Liver (tissue), 9 donors: ENCODE measurements around the gene SPDYA. TPM values are rescaled to one million over a fixed set of nuclear protein-coding genes. Genes with fewer than 3 reads are reported as not detected.

Experiments
- DNase-seq: peaks from one replicate; pipeline ENCODE4 v3.0.0-alpha.2; 2017; ENCODE audit warnings: low spot score
- H3K27ac ChIP-seq, 2 donors: one replicate each; pipeline ENCODE4 v1.7.0; 2013; ENCODE audit warnings: inconsistent platforms in 2 of 2, low read length in 2 of 2, control low read depth in 1 of 2, low read depth in 1 of 2, mild to moderate bottlenecking in 1 of 2
- H3K27me3 ChIP-seq, 4 donors: one replicate each; pipeline versions ENCODE4 v1.6.1 to v1.7.0; 2013; ENCODE audit warnings: low read length in 3 of 4, inconsistent platforms in 1 of 4, mild to moderate bottlenecking in 1 of 4, moderate library complexity in 1 of 4; ENCODE audit not compliant: control insufficient read depth in 4 of 4, insufficient read depth in 4 of 4
- H3K36me3 ChIP-seq, 4 donors: one replicate each; pipeline versions ENCODE4 v1.6.1 to v1.7.0; 2013; ENCODE audit warnings: low read length in 3 of 4, mild to moderate bottlenecking in 3 of 4, low read depth in 1 of 4, moderate library complexity in 1 of 4; ENCODE audit not compliant: control insufficient read depth in 4 of 4, insufficient read depth in 3 of 4
- H3K4me1 ChIP-seq, 4 donors: one replicate each; pipeline versions ENCODE4 v1.6.1 to v1.7.0; 2013; ENCODE audit warnings: low read length in 3 of 4, mild to moderate bottlenecking in 3 of 4, moderate library complexity in 1 of 4; ENCODE audit not compliant: control insufficient read depth in 4 of 4, insufficient read depth in 4 of 4
- H3K4me3 ChIP-seq, 3 donors: one replicate each; pipeline versions ENCODE4 v1.6.1 to v1.7.0; 2013; ENCODE audit warnings: low read length in 3 of 3, control low read depth in 1 of 3, low read depth in 1 of 3, mild to moderate bottlenecking in 1 of 3
- H3K9ac ChIP-seq, 2 donors: one replicate each; pipeline ENCODE4 v1.7.0; 2013; ENCODE audit warnings: low read length in 2 of 2, mild to moderate bottlenecking in 2 of 2, moderate library complexity in 2 of 2, control low read depth in 1 of 2, low read depth in 1 of 2
- H3K9me3 ChIP-seq, 4 donors: one replicate each; pipeline versions ENCODE4 v1.6.1 to v1.7.0; 2013; ENCODE audit warnings: low read length in 3 of 4; ENCODE audit not compliant: control insufficient read depth in 4 of 4
- EGR1 ChIP-seq, 2 donors: IDR thresholded peaks; 2 replicates each; pipeline ENCODE4 v1.6.1; 2016 to 2018; ENCODE audit warnings: antibody characterized with exemption in 2 of 2, low read depth in 2 of 2
- FOXA1 ChIP-seq: IDR thresholded peaks from 2 replicates; pipeline ENCODE4 v1.6.1; 2016; ENCODE audit warnings: antibody characterized with exemption
- FOXA2 ChIP-seq: IDR thresholded peaks from 2 replicates; pipeline ENCODE4 v1.6.1; 2016; ENCODE audit warnings: antibody characterized with exemption
- GABPA ChIP-seq, 2 donors: IDR thresholded peaks in 1 of 2; conservative IDR thresholded peaks in 1 of 2; 2 replicates each; pipeline ENCODE4 v1.6.1; 2016; ENCODE audit warnings: antibody characterized with exemption in 2 of 2, mild to moderate bottlenecking in 1 of 2, moderate library complexity in 1 of 2
- HNF4A ChIP-seq, 2 donors: conservative IDR thresholded peaks; 2 replicates each; pipeline ENCODE4 v1.6.1; 2016; ENCODE audit warnings: antibody characterized with exemption in 2 of 2, mild to moderate bottlenecking in 2 of 2
- HNF4G ChIP-seq: IDR thresholded peaks from 2 replicates; pipeline ENCODE4 v1.6.1; 2016; ENCODE audit warnings: antibody characterized with exemption
- JUND ChIP-seq, 2 donors: IDR thresholded peaks; 2 replicates each; pipeline ENCODE4 v1.6.1; 2016; ENCODE audit warnings: antibody characterized with exemption in 2 of 2
- RAD21 ChIP-seq, 2 donors: IDR thresholded peaks; 2 replicates each; pipeline ENCODE4 v1.6.1; 2016; ENCODE audit warnings: antibody characterized with exemption in 2 of 2, mild to moderate bottlenecking in 2 of 2
- RXRA ChIP-seq, 2 donors: IDR thresholded peaks; 2 replicates each; pipeline ENCODE4 v1.6.1; 2017 to 2018; ENCODE audit warnings: antibody characterized with exemption in 2 of 2, mild to moderate bottlenecking in 1 of 2
- SP1 ChIP-seq: IDR thresholded peaks from 2 replicates; pipeline ENCODE4 v1.6.1; 2018; ENCODE audit warnings: antibody characterized with exemption, mild to moderate bottlenecking
- TAF1 ChIP-seq: conservative IDR thresholded peaks from 2 replicates; pipeline ENCODE4 v1.6.1; 2016; ENCODE audit warnings: antibody characterized with exemption, mild to moderate bottlenecking
- YY1 ChIP-seq: IDR thresholded peaks from 2 replicates; pipeline ENCODE4 v1.6.1; 2016; ENCODE audit warnings: antibody characterized with exemption, mild to moderate bottlenecking
- WGBS: extraction: QIAGEN DNeasy Blood & Tissue Kit; methylation state at CpG from one replicate; pipeline ENCODE4 v1.1.7; 2013; 5-methylcytosine and 5-hydroxymethylcytosine counted together
- polyA plus RNA-seq, 2 donors: library from polyadenylated mRNA; stranded (reverse) in 1 of 2; unstranded in 1 of 2; fragments of 200-250 nt in 1 of 2; fragments of >200 nt in 1 of 2; fragmentation: Nextera tagmentation in 1 of 2; extraction: Ambion mirVana in 1 of 2; gene quantifications; one replicate each; pipeline versions ENCODE4 v1.2.1 to v1.2.3, GENCODE V29; 2013 to 2015
- total RNA-seq, 2 donors: library from RNA; depleted of rRNA; stranded (reverse); fragments of >200 nt; gene quantifications; one replicate each; pipeline ENCODE4 v1.2.3, GENCODE V29; 2014
- TF ChIP-seq, protein P1 (sequence below): IDR thresholded peaks from 2 replicates; pipeline ENCODE4 v1.6.1; 2016; ENCODE audit warnings: antibody characterized with exemption, mild to moderate bottlenecking
- TF ChIP-seq, protein P2 (sequence below): IDR thresholded peaks from 2 replicates; pipeline ENCODE4 v1.6.1; 2016; ENCODE audit warnings: antibody characterized with exemption
- TF ChIP-seq, protein P3 (sequence below): fragments of 150-350 bp; IDR thresholded peaks from 2 replicates; pipeline ENCODE4 v1.5.1; 2017; ENCODE audit warnings: improper control_type of control experiment, low read depth, low read length; ENCODE audit not compliant: missing input control
- TF ChIP-seq, protein P4 (sequence below): IDR thresholded peaks from 2 replicates; pipeline ENCODE4 v1.6.1; 2016; ENCODE audit warnings: antibody characterized with exemption
- TF ChIP-seq, protein P5 (sequence below): IDR thresholded peaks from 2 replicates; pipeline ENCODE4 v1.6.1; 2016; ENCODE audit warnings: antibody characterized with exemption
- donor health status: healthy.
- donor health status: healthy.
- donor health status: healthy.
- donor health status: healthy.
- donor health status: healthy.

The SPDYA gene
- total and polyA plus RNA-seq, 4 donors = 0.14 to 0.67 (median 0.49) TPM; not detected in 1

DNA sequence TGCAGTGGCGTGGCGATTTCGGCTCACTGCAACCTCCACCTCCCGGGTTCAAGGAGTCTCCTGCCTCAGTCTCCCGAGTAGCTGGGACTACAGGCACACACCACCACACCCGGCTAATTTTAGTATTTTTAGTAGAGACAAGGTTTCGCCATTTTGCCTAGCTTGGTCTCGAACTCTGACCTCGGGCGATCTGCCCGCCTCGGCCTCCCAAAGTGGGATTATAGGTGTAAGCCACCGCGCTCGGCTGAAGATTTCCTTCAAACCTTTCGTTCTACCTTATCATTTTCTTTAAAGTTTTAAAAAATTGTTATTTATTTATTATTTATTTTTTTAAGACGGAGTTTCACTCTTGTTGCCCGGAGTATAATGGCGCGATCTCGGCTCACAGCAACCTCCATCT lies 82.9 kb downstream of the SPDYA start:
- Histone ChIP-seq H3K4me1 (peaks cover 7 to 32% (median 30%) of the 10 kb centered on the region in 4 donors), H3K27me3 (no peaks in the 10 kb centered on the region), H3K9me3 (no peaks in the 10 kb centered on the region), H3K27ac (no peak overlapping the region), H3K9ac (no peak overlapping the region), H3K4me3 (no peak overlapping the region), H3K36me3 (no peaks in the 10 kb centered on the region)
- WGBS = 95% methylated on average over 21 of the region's 21 CpGs
- no peak for TF ChIP-seq TAF1
- no peak for TF ChIP-seq RXRA (IDR thresholded peaks at IDR 0.05)
- TF ChIP-seq GABPA (IDR thresholded peaks at IDR 0.05 in 1 of 2, conservative IDR thresholded peaks at IDR 0.05 in 1 of 2) = no peak
- DNase-seq = no peak

DNA sequence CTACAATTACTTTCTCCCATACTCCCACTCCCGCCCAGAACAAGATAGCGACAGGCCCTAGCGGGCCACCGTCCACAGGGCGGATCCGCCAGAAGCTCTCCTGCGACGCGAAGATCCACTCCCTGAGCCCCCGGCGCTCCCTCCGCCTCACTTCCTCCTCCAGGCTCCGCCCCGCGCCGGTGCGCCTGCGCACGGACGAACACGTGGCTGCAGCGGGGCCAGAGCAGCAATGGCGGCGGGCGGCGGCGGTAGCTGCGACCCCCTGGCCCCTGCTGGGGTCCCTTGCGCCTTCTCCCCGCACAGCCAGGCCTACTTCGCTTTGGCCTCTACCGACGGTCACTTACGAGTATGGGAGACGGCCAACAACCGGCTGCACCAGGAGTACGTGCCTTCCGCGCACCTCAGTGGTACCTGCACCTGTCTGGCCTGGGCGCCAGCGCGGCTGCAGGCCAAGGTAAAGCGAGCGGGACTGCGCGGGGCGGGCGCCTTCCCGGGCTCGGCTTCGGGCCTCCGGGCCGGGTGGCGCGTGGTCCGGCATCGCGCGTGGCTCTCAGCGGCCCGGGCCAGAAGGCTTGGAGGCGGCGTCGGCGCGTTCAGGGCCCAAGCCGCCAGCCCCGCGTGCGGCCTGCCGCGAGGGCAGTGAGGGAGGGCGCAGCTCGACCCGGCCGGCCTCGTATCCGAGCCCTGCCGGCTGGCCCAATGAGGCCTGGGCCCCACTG lies 84.0 kb downstream of the SPDYA start, which contains the start of gene WDR43:
Gene WDR43, plus strand, starts transcription at position 198 of the 719 bp plus-strand sequence. Its CDS starts 32 bp downstream, at position 230.
- Histone ChIP-seq H3K27ac (peak within 1 kb of the TSS; percentile 81 to 90), H3K9me3 (no peaks in the 10 kb centered on the region), H3K27me3 (no peaks in the 10 kb centered on the region), H3K4me3 (peak within 1 kb of the TSS; percentile 94 to 100 (median 96)), H3K36me3 (no peaks in the 10 kb centered on the region), H3K9ac (peak within 1 kb of the TSS; percentile 45 to 57), H3K4me1 (peaks cover 7 to 42% (median 40%) of the 10 kb centered on the region in 4 donors)
- peak; percentile 96 for DNase-seq
- WGBS = under 1% methylated on average over 79 of the region's 79 CpGs
- TF ChIP-seq SP1 = peak; percentile 86
- TF ChIP-seq RAD21 (IDR thresholded peaks at IDR 0.05) = peak; percentile 17 to 19
- TF ChIP-seq JUND (IDR thresholded peaks at IDR 0.05) = peak in 1 of 2 donors; percentile 34
- TF ChIP-seq FOXA1 = peak; percentile 47
- TF ChIP-seq FOXA2 = no peak
- TF ChIP-seq, protein P1, sequence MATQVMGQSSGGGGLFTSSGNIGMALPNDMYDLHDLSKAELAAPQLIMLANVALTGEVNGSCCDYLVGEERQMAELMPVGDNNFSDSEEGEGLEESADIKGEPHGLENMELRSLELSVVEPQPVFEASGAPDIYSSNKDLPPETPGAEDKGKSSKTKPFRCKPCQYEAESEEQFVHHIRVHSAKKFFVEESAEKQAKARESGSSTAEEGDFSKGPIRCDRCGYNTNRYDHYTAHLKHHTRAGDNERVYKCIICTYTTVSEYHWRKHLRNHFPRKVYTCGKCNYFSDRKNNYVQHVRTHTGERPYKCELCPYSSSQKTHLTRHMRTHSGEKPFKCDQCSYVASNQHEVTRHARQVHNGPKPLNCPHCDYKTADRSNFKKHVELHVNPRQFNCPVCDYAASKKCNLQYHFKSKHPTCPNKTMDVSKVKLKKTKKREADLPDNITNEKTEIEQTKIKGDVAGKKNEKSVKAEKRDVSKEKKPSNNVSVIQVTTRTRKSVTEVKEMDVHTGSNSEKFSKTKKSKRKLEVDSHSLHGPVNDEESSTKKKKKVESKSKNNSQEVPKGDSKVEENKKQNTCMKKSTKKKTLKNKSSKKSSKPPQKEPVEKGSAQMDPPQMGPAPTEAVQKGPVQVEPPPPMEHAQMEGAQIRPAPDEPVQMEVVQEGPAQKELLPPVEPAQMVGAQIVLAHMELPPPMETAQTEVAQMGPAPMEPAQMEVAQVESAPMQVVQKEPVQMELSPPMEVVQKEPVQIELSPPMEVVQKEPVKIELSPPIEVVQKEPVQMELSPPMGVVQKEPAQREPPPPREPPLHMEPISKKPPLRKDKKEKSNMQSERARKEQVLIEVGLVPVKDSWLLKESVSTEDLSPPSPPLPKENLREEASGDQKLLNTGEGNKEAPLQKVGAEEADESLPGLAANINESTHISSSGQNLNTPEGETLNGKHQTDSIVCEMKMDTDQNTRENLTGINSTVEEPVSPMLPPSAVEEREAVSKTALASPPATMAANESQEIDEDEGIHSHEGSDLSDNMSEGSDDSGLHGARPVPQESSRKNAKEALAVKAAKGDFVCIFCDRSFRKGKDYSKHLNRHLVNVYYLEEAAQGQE = peak; percentile 38
- TF ChIP-seq RXRA (IDR thresholded peaks at IDR 0.05) = peak; percentile 39 to 53
- peak; percentile 46 to 50 for TF ChIP-seq HNF4A (conservative IDR thresholded peaks at IDR 0.05)
- TF ChIP-seq, protein P2, sequence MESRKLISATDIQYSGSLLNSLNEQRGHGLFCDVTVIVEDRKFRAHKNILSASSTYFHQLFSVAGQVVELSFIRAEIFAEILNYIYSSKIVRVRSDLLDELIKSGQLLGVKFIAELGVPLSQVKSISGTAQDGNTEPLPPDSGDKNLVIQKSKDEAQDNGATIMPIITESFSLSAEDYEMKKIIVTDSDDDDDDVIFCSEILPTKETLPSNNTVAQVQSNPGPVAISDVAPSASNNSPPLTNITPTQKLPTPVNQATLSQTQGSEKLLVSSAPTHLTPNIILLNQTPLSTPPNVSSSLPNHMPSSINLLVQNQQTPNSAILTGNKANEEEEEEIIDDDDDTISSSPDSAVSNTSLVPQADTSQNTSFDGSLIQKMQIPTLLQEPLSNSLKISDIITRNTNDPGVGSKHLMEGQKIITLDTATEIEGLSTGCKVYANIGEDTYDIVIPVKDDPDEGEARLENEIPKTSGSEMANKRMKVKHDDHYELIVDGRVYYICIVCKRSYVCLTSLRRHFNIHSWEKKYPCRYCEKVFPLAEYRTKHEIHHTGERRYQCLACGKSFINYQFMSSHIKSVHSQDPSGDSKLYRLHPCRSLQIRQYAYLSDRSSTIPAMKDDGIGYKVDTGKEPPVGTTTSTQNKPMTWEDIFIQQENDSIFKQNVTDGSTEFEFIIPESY = peak; percentile 95
- no peak for TF ChIP-seq HNF4G
- peak; percentile 46 to 83 for TF ChIP-seq EGR1 (IDR thresholded peaks at IDR 0.05; ENCODE audit: low read depth in 2 of 2)
- TF ChIP-seq, protein P3, sequence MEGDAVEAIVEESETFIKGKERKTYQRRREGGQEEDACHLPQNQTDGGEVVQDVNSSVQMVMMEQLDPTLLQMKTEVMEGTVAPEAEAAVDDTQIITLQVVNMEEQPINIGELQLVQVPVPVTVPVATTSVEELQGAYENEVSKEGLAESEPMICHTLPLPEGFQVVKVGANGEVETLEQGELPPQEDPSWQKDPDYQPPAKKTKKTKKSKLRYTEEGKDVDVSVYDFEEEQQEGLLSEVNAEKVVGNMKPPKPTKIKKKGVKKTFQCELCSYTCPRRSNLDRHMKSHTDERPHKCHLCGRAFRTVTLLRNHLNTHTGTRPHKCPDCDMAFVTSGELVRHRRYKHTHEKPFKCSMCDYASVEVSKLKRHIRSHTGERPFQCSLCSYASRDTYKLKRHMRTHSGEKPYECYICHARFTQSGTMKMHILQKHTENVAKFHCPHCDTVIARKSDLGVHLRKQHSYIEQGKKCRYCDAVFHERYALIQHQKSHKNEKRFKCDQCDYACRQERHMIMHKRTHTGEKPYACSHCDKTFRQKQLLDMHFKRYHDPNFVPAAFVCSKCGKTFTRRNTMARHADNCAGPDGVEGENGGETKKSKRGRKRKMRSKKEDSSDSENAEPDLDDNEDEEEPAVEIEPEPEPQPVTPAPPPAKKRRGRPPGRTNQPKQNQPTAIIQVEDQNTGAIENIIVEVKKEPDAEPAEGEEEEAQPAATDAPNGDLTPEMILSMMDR = no peak
- TF ChIP-seq, protein P4, sequence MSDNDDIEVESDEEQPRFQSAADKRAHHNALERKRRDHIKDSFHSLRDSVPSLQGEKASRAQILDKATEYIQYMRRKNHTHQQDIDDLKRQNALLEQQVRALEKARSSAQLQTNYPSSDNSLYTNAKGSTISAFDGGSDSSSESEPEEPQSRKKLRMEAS = peak; percentile 94
- TF ChIP-seq GABPA (IDR thresholded peaks at IDR 0.05 in 1 of 2, conservative IDR thresholded peaks at IDR 0.05 in 1 of 2) = peak; percentile 22 to 89
- TF ChIP-seq YY1 = peak; percentile 96
- TF ChIP-seq, protein P5, sequence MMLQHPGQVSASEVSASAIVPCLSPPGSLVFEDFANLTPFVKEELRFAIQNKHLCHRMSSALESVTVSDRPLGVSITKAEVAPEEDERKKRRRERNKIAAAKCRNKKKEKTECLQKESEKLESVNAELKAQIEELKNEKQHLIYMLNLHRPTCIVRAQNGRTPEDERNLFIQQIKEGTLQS = no peak
